ENCODE measurements around the gene LRMDA.

DNA sequence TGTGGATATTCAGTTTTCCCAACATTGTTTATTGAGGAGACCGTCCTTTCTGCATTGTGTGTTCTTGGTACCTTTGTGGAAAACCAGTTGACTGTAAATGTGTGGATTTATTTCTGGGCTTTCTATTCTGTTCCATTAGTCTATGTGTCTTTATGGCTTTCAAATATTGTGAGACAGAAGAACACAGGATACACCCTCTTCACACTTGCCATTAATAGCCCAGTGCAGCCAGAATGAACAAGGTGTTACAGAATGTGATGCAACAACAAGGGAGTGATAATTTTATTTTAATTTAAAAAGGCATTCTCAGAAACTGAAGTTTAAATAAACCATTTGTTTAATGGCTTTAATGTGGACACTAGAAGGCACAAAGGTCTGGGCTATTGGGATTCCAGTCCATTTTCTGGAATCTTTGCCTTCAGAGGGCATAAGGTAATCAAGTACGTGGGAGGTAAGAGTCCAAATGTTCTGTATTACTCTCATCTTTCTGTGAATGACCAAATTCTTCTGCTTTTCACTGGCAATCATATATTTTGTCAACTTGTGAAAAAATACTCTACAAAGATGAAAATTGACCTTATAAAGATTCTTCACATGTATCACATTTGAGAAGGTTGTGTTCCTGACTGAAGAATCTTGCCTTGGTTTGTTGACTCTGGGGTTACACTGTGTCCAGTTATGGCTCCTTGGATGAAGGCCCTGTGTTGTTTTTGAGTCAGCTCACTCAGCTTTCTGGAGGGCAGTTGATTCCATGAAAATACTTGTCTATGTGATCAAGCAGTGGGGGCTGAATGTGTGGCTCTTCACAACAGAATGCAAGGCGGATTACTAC, 962.7 kb downstream of the LRMDA start:
- TF ChIP-seq, protein P1, sequence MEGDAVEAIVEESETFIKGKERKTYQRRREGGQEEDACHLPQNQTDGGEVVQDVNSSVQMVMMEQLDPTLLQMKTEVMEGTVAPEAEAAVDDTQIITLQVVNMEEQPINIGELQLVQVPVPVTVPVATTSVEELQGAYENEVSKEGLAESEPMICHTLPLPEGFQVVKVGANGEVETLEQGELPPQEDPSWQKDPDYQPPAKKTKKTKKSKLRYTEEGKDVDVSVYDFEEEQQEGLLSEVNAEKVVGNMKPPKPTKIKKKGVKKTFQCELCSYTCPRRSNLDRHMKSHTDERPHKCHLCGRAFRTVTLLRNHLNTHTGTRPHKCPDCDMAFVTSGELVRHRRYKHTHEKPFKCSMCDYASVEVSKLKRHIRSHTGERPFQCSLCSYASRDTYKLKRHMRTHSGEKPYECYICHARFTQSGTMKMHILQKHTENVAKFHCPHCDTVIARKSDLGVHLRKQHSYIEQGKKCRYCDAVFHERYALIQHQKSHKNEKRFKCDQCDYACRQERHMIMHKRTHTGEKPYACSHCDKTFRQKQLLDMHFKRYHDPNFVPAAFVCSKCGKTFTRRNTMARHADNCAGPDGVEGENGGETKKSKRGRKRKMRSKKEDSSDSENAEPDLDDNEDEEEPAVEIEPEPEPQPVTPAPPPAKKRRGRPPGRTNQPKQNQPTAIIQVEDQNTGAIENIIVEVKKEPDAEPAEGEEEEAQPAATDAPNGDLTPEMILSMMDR (conservative IDR thresholded peaks at IDR 0.05; ENCODE audit: low read depth, low read length): no peak
- TF ChIP-seq EZH2 (IDR thresholded peaks at IDR 0.05; ENCODE audit: borderline replicate concordance, low read depth, low read length, poor library complexity, severe bottlenecking): no peak
